Fibroblast of skin of left quadriceps (primary cell): Measurements from ENCODE around the gene PTBP2.

Experiments
- DNase-seq, 2 experiments: peaks; one replicate each; pipeline ENCODE4 v3.0.0-alpha.2; 2013; ENCODE audit warnings: low read depth in 2 of 2

The PTBP2 gene

DNA sequence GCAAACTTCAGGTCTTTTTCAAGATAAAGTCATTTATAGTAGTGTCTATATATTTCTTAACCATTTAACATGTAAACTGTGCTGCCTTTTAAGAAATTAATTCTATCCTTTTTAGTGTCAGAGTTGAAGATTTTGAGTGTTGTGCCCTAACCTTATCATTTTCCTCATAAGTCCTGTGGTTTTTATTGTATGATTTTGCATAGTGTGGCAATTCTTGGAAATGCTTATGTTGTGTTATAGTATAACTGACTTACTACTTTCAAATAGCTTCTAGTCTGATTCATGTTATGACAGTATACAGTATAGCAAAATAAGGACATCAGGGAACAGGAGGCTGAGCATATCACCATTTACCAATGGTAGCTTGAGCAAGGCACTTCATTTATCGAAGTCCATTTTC is 99.1 kb downstream of the PTBP2 start:
- no peak for DNase-seq

DNA sequence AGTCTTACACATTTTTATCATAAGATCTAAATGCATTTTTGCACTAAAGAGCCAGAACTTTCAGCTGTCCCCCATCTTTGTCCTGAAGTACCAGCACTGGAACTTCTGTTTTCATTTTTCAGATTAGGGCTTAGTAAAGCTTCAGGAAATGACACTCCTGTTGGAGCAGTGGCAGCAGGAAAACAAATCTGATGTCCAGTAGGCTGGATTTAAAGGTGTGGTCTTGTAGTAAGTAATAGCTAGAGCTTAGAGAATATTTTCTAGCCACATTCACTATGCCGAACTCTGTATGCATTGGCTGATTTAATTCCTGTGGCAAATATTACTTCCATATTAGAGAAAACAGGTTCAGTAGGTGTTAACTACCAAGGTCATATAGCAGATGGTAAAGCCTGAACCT is 103.6 kb downstream of the PTBP2 start:
- DNase-seq = no peak

- no peak for DNase-seq
Measured at GRCh38 chr1:96825950-96826576, 104.5 kb downstream of the PTBP2 start.

DNA sequence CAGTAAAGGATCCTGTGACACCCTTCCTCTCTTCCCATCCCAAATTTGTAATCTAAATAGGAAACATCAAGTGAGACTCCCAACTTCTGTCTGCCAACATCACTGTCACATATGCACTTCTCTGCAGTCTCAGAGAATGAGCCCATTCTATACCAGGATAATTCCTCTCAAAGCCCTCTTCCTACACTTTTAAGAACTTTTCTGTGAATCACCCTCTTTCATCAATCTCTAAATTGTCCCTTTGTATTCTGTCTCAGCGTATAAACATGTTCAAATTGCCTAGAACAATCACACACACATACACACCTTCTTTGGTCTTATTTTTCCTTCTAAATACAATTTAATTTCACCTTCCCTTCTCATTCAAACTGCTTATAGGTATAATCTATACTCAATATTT is 111.8 kb downstream of the PTBP2 start:
- no peak for DNase-seq

DNA sequence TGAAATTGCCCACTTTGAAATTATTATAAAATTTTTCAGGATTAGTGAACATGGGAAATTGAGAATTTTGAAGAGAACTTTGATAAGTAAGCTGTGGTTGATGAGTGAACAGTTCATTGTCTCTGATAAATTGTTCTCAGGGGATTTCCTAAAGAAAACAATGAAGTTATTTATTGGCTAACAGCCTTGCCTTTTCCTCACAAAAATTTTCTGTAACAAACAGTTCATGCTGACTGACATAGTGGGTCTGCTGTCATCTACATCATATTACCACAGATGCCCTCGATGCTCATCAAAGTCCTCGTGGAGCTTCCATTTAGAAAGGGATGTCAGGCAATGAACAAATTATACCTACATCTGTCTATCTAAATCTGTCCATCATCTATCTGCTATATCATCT is 113.4 kb downstream of the PTBP2 start:
- no peak for DNase-seq

GRCh38 chr1:96837057-96837780 is 115.6 kb downstream of the PTBP2 start:
- no peak for DNase-seq

DNA sequence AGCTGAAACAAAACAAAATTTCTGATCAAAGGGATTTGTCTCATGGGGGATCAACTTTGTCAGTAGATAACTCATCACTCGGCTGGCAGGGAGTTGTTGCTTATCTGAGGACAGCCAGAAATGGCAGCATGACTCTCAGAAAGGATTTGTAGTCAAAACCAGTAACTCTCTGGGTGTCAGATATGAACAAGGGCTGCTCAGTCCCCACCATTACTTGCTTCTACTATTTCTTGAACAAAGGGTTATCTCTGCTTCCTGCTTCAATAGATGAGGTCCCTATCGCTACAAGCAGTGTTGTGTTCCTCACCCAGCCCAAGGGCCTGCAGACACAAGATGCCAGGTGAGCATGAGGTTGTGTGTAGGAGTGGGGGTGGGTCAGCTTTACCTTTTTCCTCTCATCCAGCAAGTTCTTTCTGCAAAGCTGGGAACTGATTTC is 116.2 kb downstream of the PTBP2 start:
- DNase-seq = no peak

- DNase-seq = peak; percentile 15 to 16
Measured at GRCh38 chr1:96840396-96840795, 118.8 kb downstream of the PTBP2 start.

DNA sequence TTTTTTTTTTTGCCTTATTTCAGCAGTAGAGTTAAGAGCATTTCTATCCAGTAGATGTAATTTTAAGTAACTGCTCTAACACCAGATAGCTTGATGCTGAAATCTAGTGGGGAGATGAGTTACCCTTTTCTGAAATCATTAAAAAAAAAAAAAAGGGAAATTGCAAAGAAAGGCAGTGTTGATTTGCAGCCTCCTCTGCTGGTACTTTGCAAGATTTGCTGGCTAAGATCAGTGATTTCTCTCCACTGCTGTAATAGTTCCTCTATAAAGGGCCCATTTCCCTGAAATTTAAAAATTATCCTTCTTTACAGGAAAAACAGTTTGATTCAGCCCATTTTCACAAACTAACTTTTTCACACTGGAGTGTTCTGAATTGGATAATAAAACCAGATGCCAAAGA is 120.6 kb downstream of the PTBP2 start:
- DNase-seq = no peak

DNA sequence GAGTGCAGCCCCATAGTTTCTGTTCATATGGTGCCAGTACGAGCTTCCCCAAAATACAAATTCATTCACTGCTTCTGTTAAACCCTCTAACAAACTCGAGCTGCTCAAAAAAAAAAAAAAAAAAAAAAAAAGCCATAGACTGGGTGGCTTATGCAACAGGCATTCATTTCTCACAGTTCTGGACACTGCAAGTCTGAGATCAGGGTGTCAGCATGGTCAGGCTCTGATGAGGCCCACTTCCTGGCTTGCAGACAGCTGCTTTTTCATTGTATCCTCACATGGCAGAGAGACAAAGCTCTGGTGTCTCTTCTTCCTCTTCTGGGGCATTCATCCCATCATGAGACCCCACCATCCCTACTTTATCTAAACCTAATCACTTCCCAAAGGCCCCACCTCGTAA is 121.6 kb downstream of the PTBP2 start:
- DNase-seq = peak in 1 of 2 experiments; percentile 12

DNA sequence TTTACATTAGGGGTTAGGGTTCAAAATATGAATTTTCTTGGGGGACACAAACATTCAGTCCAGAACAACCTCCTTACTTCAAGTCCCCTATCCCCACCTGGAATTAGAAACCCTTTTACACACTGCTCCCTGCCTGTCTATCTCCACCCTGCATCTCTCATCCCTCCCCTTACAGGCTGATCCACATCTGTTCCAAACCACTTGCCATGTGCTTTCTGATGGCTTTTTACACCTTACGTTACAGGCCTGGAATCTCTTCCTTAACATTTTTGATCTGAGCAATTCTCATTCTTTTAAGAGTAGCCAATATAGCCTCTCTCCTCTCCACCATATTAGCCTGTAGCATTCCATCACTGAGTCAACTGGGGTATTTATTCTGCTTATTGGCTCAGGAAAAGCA is 122.0 kb downstream of the PTBP2 start:
- no peak for DNase-seq

- DNase-seq = no peak
Measured at GRCh38 chr1:96845464-96845863, 123.9 kb downstream of the PTBP2 start.

DNA sequence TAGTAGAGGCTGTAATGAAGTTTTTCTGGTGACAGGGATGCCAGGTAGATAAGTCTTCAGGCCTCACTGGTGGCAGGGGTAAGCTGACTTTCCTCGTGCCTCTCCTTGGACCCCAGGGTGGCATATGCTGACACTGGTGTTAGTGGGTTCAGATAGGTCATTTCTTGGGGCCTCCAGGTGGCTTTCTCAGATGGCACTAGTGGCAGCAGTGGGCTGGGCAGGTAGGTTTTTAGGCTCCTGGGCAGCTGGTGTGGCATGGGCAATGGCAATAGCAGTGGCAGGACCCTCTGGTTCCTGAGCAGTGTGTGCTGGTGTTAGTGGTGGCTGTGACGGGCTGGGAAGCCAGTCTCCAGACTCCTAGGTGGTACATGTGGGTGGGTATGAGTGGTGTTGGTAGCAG is 140.3 kb downstream of the PTBP2 start:
- no peak for DNase-seq

DNA sequence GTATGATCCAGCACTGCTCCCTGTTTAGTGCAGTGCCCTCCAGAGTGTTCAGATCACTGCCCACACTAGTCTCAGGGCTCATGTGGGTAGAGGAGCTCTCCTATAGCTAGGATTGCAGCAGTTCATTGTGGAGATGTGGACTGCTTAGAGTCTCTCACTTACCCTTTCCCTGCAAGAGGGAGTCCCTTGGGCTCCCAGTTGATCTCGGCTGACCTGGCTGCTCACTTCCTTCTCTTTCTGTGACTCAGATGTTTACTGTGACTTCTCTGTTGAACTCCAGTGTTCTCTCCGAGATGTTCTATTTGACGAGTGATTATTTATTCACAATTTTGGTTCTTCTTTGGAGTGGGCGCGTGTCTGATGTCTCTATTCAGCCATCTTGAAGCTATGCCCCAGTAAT is 141.9 kb downstream of the PTBP2 start:
- no peak for DNase-seq
